IMR-90 (cell line): ENCODE results near the gene DLD. TPM values are rescaled to one million over a fixed set of nuclear protein-coding genes. Genes with fewer than 3 reads are reported as not detected.

Source experiments
- ATAC-seq: fragments of 200-7000 bp; cut with Tn5 transposase; 2 replicates; pipeline ENCODE4 v1.9.1; 2020; ENCODE audit warnings: low read depth, mild to moderate bottlenecking, moderate library complexity
- BruUV-seq: library from RNA; stranded (reverse); fragments of 400-500 nt; replicated peaks from 2 replicates; lab custom pipeline; 2021; lab: Mats Ljungman, UMichigan
- CTCF ChIA-PET: fragments of 300-600 bp; formaldehyde crosslinking; extraction: SDS; loops from one replicate; lab custom pipeline; 2021; ENCODE audit warnings: antibody characterized with exemption; lab: Yijun Ruan, JAX
- POLR2A ChIA-PET: fragments of 300-600 bp; sonication (Branson Sonifier 250); formaldehyde crosslinking; loops from one replicate; lab custom pipeline; 2022; ENCODE audit warnings: antibody characterized with exemption; ENCODE audit not compliant: unreplicated experiment; lab: Charles Lee
- DNase-seq: peaks from one replicate; pipeline ENCODE4 v3.0.0; 2013
- H2AFZ ChIP-seq: replicated peaks from 2 replicates; pipeline ENCODE3; 2013; ENCODE audit warnings: low read length, mild to moderate bottlenecking; ENCODE audit not compliant: poor library complexity
- H2AK5ac ChIP-seq: 2 replicates; pipeline ENCODE4 v1.6.1; 2013; ENCODE audit warnings: low read depth, low read length, inconsistent platforms
- H2AK9ac ChIP-seq: replicated peaks from 2 replicates; pipeline ENCODE3; 2013; ENCODE audit warnings: mild to moderate bottlenecking, low read depth, low read length, moderate library complexity; ENCODE audit not compliant: poor library complexity
- H2BK120ac ChIP-seq: 2 replicates; pipeline ENCODE4 v1.6.1; 2013; ENCODE audit warnings: low read depth, low read length, inconsistent platforms
- H2BK15ac ChIP-seq: 3 replicates; pipeline ENCODE4 v1.6.1; 2013; ENCODE audit warnings: low read depth, low read length, inconsistent platforms
- H2BK20ac ChIP-seq: 2 replicates; pipeline ENCODE4 v1.6.1; 2013; ENCODE audit warnings: low read depth, mild to moderate bottlenecking, inconsistent platforms, low read length, moderate library complexity
- H2BK5ac ChIP-seq: 2 replicates; pipeline ENCODE4 v1.6.1; 2013; ENCODE audit warnings: mild to moderate bottlenecking, low read depth, low read length, inconsistent platforms; ENCODE audit not compliant: poor library complexity, severe bottlenecking
- H3K14ac ChIP-seq: replicated peaks from 2 replicates; pipeline ENCODE4 v1.6.1; 2013; ENCODE audit warnings: low read depth, low read length, inconsistent platforms
- H3K18ac ChIP-seq: 2 replicates; pipeline ENCODE4 v1.6.1; 2013; ENCODE audit warnings: low read depth, low read length, control low read depth
- H3K23ac ChIP-seq: 2 replicates; pipeline ENCODE4 v1.6.1; 2013; ENCODE audit warnings: low read depth, low read length, inconsistent platforms
- H3K27ac ChIP-seq: 2 replicates; pipeline ENCODE4 v1.5.1; 2013; ENCODE audit warnings: mild to moderate bottlenecking, control low read depth, low read length; ENCODE audit not compliant: insufficient read depth
- H3K27me3 ChIP-seq: 2 replicates; pipeline ENCODE4 v1.6.1; 2013; ENCODE audit warnings: low read length; ENCODE audit not compliant: control insufficient read depth, insufficient read depth
- H3K36me3 ChIP-seq: 2 replicates; pipeline ENCODE4 v1.6.1; 2013; ENCODE audit warnings: low read length, mixed read lengths; ENCODE audit not compliant: control insufficient read depth, insufficient read depth
- H3K4ac ChIP-seq: 2 replicates; pipeline ENCODE4 v1.6.1; 2013; ENCODE audit warnings: low read depth, low read length, inconsistent platforms
- H3K4me1 ChIP-seq: 2 replicates; pipeline ENCODE4 v1.6.1; 2013; ENCODE audit warnings: low read length, mixed read lengths; ENCODE audit not compliant: control insufficient read depth, insufficient read depth
- H3K4me2 ChIP-seq: 2 replicates; pipeline ENCODE4 v1.6.1; 2013; ENCODE audit warnings: low read depth, mild to moderate bottlenecking, control low read depth, low read length, moderate library complexity
- H3K4me3 ChIP-seq: 2 replicates; pipeline ENCODE4 v1.5.1; 2013; ENCODE audit warnings: low read depth, mild to moderate bottlenecking, control low read depth, low read length, moderate library complexity; ENCODE audit not compliant: insufficient read depth
- H3K56ac ChIP-seq: 2 replicates; pipeline ENCODE4 v1.6.1; 2013; ENCODE audit warnings: low read length, inconsistent platforms; ENCODE audit not compliant: insufficient read depth; ENCODE audit errors: extremely low read depth
- H3K79me1 ChIP-seq, 2 experiments: 2 replicates each; pipeline ENCODE4 v1.6.1; 2013; ENCODE audit warnings: low read length in 2 of 2, inconsistent platforms in 1 of 2, low read depth in 1 of 2
- H3K9ac ChIP-seq: 2 replicates; pipeline ENCODE4 v1.6.1; 2013; ENCODE audit warnings: low read depth, low read length, control low read depth
- H3K9me1 ChIP-seq: 2 replicates; pipeline ENCODE4 v1.6.1; 2013; ENCODE audit warnings: low read length, inconsistent platforms; ENCODE audit not compliant: insufficient read depth
- H3K9me3 ChIP-seq: 2 replicates; pipeline ENCODE4 v1.6.1; 2013; ENCODE audit warnings: low read length; ENCODE audit not compliant: control insufficient read depth, insufficient read depth
- H4K20me1 ChIP-seq: 2 replicates; pipeline ENCODE4 v1.6.1; 2013; ENCODE audit warnings: low read length, inconsistent platforms; ENCODE audit not compliant: insufficient read depth
- H4K5ac ChIP-seq: 2 replicates; pipeline ENCODE4 v1.6.1; 2013; ENCODE audit warnings: mild to moderate bottlenecking, low read depth, low read length, control low read depth
- H4K8ac ChIP-seq, 2 experiments: 2 replicates each; pipeline ENCODE4 v1.6.1; 2013; ENCODE audit warnings: low read depth in 2 of 2, low read length in 2 of 2, control low read depth in 1 of 2, inconsistent platforms in 1 of 2
- H4K91ac ChIP-seq: 2 replicates; pipeline ENCODE4 v1.6.1; 2013; ENCODE audit warnings: low read depth, low read length, inconsistent platforms; ENCODE audit not compliant: insufficient read depth
- BHLHE40 ChIP-seq: fragments of 150-350 bp; IDR thresholded peaks from 2 replicates; pipeline ENCODE4 v1.6.1; 2016; ENCODE audit warnings: mild to moderate bottlenecking, low read depth, low read length
- CEBPB ChIP-seq: IDR thresholded peaks from 2 replicates; pipeline ENCODE4 v1.6.1; 2012; ENCODE audit warnings: low read depth, low read length, improper control_type of control experiment
- CHD1 ChIP-seq: IDR thresholded peaks from 2 replicates; pipeline ENCODE4 v1.6.1; 2012; ENCODE audit warnings: low read depth, low read length, improper control_type of control experiment
- CTCF ChIP-seq: conservative IDR thresholded peaks from 2 replicates; pipeline ENCODE4 v1.5.1; 2012; ENCODE audit warnings: mild to moderate bottlenecking, low read depth, low read length, improper control_type of control experiment
- ELK1 ChIP-seq: fragments of 150-350 bp; IDR thresholded peaks from 2 replicates; pipeline ENCODE4 v1.6.1; 2016; ENCODE audit warnings: low read depth, mild to moderate bottlenecking, low read length, moderate library complexity, borderline replicate concordance
- MAFK ChIP-seq: IDR thresholded peaks from 2 replicates; pipeline ENCODE4 v1.6.1; 2012; ENCODE audit warnings: low read depth, low read length, improper control_type of control experiment
- MAZ ChIP-seq: IDR thresholded peaks from 2 replicates; pipeline ENCODE4 v1.6.1; 2012; ENCODE audit warnings: low read depth, mild to moderate bottlenecking, low read length, improper control_type of control experiment, moderate library complexity, borderline replicate concordance
- MXI1 ChIP-seq: IDR thresholded peaks from 2 replicates; pipeline ENCODE4 v1.6.1; 2012; ENCODE audit warnings: low read depth, mild to moderate bottlenecking, low read length, moderate library complexity, borderline replicate concordance
- NFE2L2 ChIP-seq: fragments of 150-350 bp; IDR thresholded peaks from 2 replicates; pipeline ENCODE4 v1.6.1; 2016; ENCODE audit warnings: low read depth, mild to moderate bottlenecking, low read length
- RAD21 ChIP-seq: IDR thresholded peaks from 2 replicates; pipeline ENCODE4 v1.6.1; 2012; ENCODE audit warnings: low read length, improper control_type of control experiment
- RFX5 ChIP-seq: IDR thresholded peaks from 2 replicates; pipeline ENCODE4 v1.8.0; 2012; ENCODE audit warnings: low read depth, mild to moderate bottlenecking, low read length, moderate library complexity
- USF2 ChIP-seq: fragments of 150-350 bp; IDR thresholded peaks from 2 replicates; pipeline ENCODE4 v1.6.1; 2017; ENCODE audit warnings: mild to moderate bottlenecking, antibody characterized with exemption, low read length, low read depth
- WGBS, 2 experiments: methylation state at CpG; one replicate each; pipeline versions ENCODE4 v1.1.5 to v1.1.7; 2013; ENCODE audit warnings: missing lambda C conversion rate in 2 of 2; ENCODE audit not compliant: insufficient read length in 1 of 2; ENCODE audit errors: extremely low coverage in 2 of 2; 5-methylcytosine and 5-hydroxymethylcytosine counted together
- dilution Hi-C: fragments of 300-500 bp; cut with HindIII; formaldehyde crosslinking; loops from one replicate; pipeline ENCODE4 v1.14.3; 2018; ENCODE audit warnings: low sequenced_read_pairs; ENCODE audit not compliant: unreplicated experiment
- in situ Hi-C: fragments of 300-500 bp; cut with MboI; formaldehyde crosslinking; loops from 3 replicates; pipeline ENCODE4 v1.14.3; 2019; ENCODE audit warnings: low sequenced_read_pairs, inconsistent platforms, mixed read lengths
- intact Hi-C: fragments of 100-400 bp; cut with micrococcal nuclease; formaldehyde crosslinking; loops from 2 replicates; pipeline ENCODE4 v1.10.0; 2022
- polyA plus RNA-seq, 3 experiments: library from polyadenylated mRNA; depleted of rRNA; stranded (reverse); fragments of >200 nt; gene quantifications; 2 replicates each; pipeline ENCODE4 v1.2.3, GENCODE V29; 2012; ENCODE audit warnings: low replicate concordance in 1 of 3
- total RNA-seq: library from RNA; depleted of rRNA; stranded (reverse); fragments of >200 nt; gene quantifications from 2 replicates; pipeline ENCODE4 v1.2.3, GENCODE V29; 2012

DLD gene
- total and polyA plus RNA-seq, 2 of the 4 experiments (the other 2 are of a cell fraction) = 121 to 361 TPM

- no TSS peak for BruUV-seq
- peak overlapping the region in 1 of 2 experiments; percentile 7; a peak in 2 of 4 replicates for H4K8ac ChIP-seq
- ChIA-PET POLR2A (no interaction called here), CTCF (interaction anchor here (1.5 kb wide), 1 partner anchor 32 kb away, joined by 4 read pairs; no protein-coding TSS in a partner anchor)
- H2AFZ ChIP-seq = no peak overlapping the region
- no peak overlapping the region for H3K4me3 ChIP-seq
- H3K56ac ChIP-seq = no peak overlapping the region
- H3K4me1 ChIP-seq = peaks cover 31% of the 10 kb centered on the region
- dilution Hi-C loops (no loop called here), intact Hi-C loops (no loop called here), in situ Hi-C loops (no loop called here)
- DNase-seq (no peak), ATAC-seq (no peak)
- peaks cover 58% of the 10 kb centered on the region for H3K36me3 ChIP-seq
- no peak overlapping the region for H2BK5ac ChIP-seq
- no peak overlapping the region for H3K18ac ChIP-seq
- H3K27me3 ChIP-seq = no peaks in the 10 kb centered on the region
- no peaks in the 10 kb centered on the region for H3K9me3 ChIP-seq
- no peak overlapping the region for H2BK15ac ChIP-seq
- H3K23ac ChIP-seq = no peak overlapping the region
- no peak overlapping the region for H3K27ac ChIP-seq
- H3K4me2 ChIP-seq = no peak overlapping the region
- H4K91ac ChIP-seq = no peak overlapping the region
- H4K5ac ChIP-seq = no peak overlapping the region
- 98% methylated on average over 9 of the region's 14 CpGs; no CpG with 5 or more reads in 1 of the 2 experiments for WGBS, 2 experiments
- H4K20me1 ChIP-seq = peaks cover 18% of the 10 kb centered on the region
- H3K14ac ChIP-seq = 0 out of 2 replicates have a peak overlapping the region, but pooled peaks have one; percentile 36
- H3K9ac ChIP-seq = no peak overlapping the region
- no peak overlapping the region for H2AK9ac ChIP-seq
- H3K4ac ChIP-seq = peak overlapping the region; percentile 11
- H2BK120ac ChIP-seq = peak overlapping the region; percentile 17
- H3K79me1 ChIP-seq = peaks cover 10 to 56% of the 10 kb centered on the region in 2 experiments
- H2AK5ac ChIP-seq = peak overlapping the region; percentile 13; the same call in 1 of the 2 replicates
- H2BK20ac ChIP-seq = peak overlapping the region; percentile 6; the same call in 1 of the 2 replicates
- peaks cover 32% of the 10 kb centered on the region for H3K9me1 ChIP-seq
- TF ChIP-seq ELK1 (no peak), CTCF (no peak), MXI1 (no peak), MAZ (no peak), CHD1 (no peak), NFE2L2 (no peak), MAFK (no peak), BHLHE40 (no peak), USF2 (no peak), RAD21 (no peak), RFX5 (no peak), CEBPB (no peak)
Observed at GRCh38 chr7:107951172-107951787, 60.3 kb downstream of the DLD start.
